ENCODE measurements around the gene SLC49A4.

Gene SLC49A4

GRCh38 chr3:122858373-122858772, 63.5 kb downstream of the SLC49A4 start:
- DNase-seq (ENCODE audit: low read depth in 2 of 2), result no peak

DNA sequence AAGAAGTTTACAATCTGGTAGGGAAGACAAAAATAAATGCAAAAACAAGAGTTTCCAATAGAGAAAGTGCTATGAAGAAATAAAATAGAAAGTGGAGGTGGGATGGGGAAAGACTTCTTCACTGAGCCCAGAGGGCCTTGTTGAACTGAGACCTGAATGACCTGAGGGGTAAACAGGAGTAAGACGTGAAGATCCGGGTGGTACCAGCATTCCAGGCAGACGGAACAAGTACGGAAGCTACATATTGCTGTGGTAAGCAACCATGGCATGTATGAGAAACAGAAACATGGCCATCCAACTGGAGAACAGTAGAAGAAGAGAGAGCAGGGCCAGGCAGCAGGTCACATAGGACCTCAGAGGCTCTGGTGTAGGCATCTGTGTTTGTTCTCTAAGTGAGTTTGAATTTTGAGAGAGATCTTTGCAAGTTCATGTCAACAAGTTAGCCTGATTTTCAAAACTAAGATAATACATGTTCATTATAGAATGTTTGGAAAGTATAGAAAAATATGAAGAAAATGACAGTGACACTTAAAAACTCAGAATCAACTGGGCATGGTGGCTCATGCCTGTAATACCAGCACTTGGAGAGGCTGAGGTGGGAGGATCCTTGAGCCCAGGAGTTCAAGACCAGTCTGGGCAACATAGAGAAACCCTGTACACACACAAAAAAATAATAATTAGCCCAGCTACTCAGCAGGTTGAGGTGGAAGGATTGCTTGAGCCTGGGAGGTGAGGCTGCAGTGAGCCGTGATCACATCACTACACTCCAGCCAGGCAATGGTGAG, 64.3 kb downstream of the SLC49A4 start:
- DNase-seq (ENCODE audit: low read depth in 2 of 2), result no peak

DNA sequence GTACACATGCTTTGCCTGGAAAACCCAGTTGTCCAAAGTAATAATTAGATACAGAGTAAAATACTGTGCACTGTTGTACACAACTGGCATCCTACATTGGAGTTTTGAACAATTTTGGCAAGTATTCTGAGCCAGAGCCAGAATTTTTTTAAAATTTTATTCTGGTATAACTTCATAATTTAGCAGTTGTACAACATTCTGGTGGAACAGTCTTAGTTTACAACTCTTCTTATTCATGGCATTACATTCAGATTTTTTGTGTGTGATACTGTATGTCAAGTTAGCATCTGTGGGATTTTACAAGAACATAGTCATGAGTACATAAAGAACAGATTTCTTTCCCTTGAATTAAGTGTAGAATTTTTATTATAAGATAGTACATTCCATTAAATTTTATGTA, 67.5 kb downstream of the SLC49A4 start:
- no peak for DNase-seq (ENCODE audit: low read depth in 2 of 2)

DNA sequence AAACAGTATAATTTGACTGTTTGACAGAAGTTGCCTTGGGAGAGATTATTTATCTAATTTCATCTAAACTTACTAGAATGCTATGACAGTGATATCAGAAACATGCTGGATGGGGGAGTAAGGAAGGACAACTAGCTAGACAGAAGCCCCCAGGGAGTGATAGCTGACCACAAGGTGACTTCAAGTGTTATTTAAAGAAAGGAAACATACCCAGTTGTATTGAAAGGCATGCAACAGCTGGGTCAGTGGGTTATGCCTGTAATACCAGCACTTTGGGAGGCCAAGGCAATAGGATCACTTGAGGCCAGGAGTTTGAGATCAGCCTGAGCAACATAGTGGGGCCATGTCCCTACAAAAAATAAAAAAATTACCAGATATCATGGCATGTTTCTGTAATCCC, 69.6 kb downstream of the SLC49A4 start:
- DNase-seq (ENCODE audit: low read depth in 2 of 2), result no peak

GRCh38 chr3:122868322-122868721, 73.5 kb downstream of the SLC49A4 start:
- no peak for DNase-seq (ENCODE audit: low read depth in 2 of 2)

DNA sequence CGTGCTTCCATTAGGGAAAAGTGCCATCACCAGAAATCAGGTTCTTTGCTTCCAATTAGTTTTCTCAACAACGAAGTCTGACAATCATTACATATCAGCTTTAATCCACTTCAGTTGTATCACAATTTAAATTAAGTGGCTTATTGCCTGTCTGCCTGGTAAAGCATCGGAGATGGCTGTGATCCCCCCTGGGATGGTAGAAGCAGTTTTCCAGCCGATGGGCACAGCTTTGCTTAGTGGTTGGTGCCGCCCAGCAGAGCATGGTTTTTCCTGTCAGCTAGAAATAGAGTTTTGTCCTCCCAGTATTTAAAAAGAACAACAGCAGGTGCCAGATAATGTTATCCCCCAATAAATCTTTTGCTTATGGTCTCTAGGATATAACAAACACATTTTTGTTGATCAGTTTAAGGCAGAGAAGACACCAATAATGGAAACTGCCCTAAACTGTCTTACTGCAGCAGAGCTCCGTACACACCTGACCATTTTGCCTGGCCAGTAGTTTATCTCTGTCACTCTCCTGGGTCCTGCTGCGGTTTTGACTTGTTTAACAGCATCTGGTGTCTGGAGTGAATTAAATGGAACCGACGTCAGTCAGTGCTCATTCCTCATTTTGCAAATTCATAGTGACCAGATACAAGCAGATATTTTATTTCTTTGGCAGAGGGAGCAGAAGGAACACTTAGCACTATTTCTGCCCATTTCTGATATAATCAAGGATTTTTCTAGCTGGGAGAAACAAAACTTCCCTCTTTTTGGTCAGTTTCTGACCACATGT, 79.1 kb downstream of the SLC49A4 start:
- no peak for DNase-seq (ENCODE audit: low read depth in 2 of 2)

- DNase-seq (ENCODE audit: low read depth in 2 of 2), result no peak
These were observed 80.8 kb downstream of the SLC49A4 start for GRCh38 chr3:122875547-122876127.

- no peak for DNase-seq (ENCODE audit: low read depth in 2 of 2)
These were observed 85.3 kb downstream of the SLC49A4 start for GRCh38 chr3:122880173-122880572.

DNA sequence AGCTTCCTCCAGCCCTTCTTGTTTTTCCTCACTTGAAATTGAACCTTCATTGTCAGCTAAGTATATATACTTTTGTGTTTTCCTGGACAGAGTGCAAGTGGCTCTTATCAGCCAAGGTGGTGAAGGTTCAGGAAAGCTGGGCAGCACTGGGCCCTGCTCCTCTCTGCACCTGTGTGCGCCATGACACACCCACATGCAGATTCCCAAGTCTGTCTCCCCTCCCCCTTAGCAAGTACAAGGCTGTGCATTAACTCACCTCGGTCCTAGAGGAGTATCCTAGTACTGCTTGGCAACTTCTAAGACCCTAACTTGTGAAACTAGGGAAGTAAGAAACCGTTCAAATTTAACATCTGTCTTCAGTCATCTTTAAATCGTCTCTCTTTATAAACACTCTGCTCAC, 85.8 kb downstream of the SLC49A4 start:
- DNase-seq (ENCODE audit: low read depth in 2 of 2), result no peak

- DNase-seq (ENCODE audit: low read depth in 2 of 2), result no peak
These were observed 87.6 kb downstream of the SLC49A4 start for GRCh38 chr3:122882361-122882947.

DNA sequence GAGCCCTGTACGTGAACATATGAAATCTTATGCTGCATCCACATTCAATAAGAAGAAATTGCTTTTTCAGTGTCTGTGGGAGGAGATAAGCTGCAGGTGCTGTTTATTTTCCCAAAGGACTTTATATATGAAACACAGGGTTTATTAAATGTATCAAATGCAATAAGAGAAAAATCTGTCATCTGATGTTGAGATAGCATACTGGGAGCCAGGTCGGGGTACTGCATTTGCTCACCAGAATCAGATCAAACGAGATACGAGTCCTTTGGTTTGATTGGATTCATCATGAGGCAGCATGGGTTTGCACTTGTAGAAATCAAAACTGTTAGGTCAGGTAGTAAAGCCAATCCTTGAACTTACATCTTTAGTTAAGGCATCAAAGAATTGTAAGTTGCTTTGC, 91.4 kb downstream of the SLC49A4 start:
- no peak for DNase-seq (ENCODE audit: low read depth in 2 of 2)

- DNase-seq (ENCODE audit: low read depth in 2 of 2), result no peak
These were observed 92.1 kb downstream of the SLC49A4 start for GRCh38 chr3:122886946-122887345.

- DNase-seq (ENCODE audit: low read depth in 2 of 2), result no peak
These were observed 95.3 kb downstream of the SLC49A4 start for GRCh38 chr3:122890077-122890719.

DNA sequence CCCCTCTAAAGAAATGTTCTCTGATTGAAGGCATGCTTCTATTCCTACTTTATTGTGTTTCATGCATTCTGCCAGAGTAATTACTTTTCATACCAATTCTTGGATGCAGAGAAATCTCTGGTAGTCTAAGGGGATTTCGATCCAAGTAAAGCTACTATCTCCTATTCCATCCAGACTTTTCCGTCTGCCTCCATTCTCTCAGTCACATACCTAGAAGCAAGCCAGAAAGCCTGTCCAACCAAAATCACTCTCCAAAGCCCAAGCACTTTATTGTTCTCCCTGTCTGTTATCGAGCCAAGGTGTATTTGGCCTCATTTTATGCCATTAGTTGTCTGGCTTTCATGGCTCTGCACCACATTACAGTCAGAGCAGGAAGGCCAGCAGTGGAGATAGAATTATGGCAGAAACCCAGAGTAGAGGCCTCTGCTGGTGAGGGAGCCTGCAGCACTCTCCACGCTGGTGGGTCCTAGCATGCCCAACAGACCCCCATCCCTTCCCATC, 95.9 kb downstream of the SLC49A4 start:
- no peak for DNase-seq (ENCODE audit: low read depth in 2 of 2)

DNA sequence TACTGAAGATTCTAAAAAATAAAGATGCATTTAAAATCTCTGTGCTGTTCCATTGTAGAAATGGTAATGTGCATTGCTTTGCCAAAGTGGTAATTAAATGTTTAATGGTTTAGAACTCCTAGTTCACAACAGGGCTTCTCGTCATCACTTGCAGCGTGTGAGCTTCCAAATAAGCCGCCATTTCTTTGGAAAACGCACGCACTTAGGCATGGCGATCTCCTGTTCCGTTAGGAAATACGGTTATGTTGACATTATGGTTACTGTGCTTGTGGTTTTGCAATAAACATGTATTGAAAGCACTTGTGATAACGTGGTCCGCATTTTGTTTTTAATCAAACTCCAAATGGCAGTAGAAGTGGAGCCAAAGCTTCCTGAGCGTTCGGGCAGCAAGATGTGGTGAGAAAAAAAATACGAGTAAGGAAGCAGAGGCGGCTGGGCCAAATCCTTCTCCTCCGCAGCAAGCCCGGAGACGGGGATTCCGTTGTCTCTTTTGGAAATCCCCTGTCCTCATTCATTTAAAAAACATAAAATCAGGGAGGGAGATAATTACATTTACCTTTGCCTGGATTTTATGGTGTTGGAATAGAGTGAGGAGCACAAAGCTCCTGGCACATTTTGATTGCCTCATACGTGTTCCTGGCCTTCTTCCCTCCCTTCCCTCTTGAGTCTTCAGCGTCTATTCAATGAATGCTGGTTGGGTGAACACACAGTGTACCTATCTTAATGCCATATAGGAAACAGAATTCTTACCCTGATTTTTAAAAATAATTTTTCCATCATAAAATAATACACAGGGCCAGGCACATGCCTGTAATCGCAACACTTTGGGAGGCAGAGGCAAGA, 97.5 kb downstream of the SLC49A4 start:
- DNase-seq (ENCODE audit: low read depth in 2 of 2), result no peak

- no peak for DNase-seq (ENCODE audit: low read depth in 2 of 2)
These were observed 98.4 kb downstream of the SLC49A4 start for GRCh38 chr3:122893282-122893681.

DNA sequence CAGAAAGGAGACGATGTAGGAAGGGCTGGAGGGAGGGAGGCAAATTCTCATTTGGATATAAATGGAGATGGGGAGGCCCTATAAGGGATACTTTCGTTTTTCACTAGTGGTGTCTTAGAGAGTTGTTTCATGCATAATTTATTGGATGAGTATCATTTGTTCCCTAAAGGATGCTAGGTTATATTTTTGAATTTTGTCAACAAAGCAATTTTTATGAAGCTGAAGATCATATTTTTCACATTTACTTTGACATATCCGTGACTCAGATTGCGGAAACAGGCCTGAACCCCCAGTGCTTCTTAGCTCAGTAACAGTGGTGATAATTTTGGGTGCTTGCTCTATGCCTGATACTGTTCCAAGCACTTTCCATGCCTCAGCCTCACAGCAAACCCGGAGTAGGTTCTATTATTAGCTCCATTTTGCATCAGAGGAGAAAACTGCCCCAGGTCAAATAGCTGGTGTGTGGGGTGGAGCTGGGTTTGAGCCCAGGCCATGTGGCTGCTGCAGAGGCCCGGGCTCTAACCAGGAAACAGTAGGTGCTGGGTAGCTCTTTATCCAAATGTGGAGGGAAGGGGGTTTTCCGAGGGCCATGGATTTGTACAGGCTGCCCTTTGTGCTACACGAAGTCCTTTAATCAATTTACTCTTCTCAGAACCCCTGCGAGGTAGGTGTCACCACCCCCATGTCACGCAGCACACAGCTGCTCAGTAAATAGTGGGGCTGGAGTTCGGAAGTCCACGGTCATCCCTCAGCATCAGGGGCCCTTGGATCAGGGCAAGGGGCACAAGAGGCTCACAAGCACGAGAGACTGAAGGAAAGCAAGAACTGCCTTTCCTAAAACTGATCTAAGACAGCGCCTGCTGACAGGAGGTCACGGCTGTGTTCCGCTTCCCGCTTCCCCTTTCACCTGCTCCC, 99.1 kb downstream of the SLC49A4 start:
- no peak for DNase-seq (ENCODE audit: low read depth in 2 of 2)

DNA sequence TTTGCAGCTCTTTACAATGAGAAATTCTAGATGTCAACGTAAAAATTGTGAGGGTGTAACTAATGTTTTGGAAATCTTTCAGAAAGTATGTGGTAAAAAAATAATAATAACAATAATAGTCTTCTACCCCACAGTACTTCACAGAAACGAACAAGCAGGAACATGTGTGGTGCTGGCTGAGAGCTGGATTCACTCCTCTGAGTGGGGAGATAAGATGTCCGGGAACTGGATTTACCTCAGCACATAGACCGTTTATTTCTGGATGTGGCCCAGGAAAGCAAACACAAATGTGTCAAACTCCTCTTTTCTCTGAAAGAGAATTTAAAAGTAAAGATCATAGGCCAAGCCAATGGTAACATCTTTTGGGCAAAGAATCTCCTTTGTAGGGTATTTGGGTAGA, 103.4 kb downstream of the SLC49A4 start:
- DNase-seq (ENCODE audit: low read depth in 2 of 2), result no peak

GRCh38 chr3:122902326-122902725, 107.5 kb downstream of the SLC49A4 start:
- no peak for DNase-seq (ENCODE audit: low read depth in 2 of 2)

DNA sequence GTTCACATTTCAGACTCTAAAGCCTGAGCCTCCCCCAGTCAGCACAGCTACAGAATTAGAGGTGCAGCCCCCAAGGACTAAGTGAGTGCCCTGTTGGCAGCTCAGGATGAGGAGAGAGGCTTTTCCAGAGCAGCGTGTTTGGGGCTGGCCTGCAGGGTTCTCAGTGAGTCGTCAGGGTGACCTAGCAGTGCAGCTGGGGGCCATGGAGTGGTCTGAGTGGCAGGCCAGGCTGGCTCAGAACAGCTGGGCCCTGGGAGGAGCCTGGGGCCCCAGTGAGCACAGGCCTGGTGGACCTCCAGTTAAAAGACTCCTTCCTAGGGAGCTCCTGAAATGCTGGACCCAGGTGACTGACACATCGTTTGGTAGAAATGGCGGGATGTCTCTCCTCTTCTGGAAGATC, 108.3 kb downstream of the SLC49A4 start:
- DNase-seq (ENCODE audit: low read depth in 2 of 2), result no peak
